ENCODE results near the gene KPNA5.
A peak's percentile ranks its signal among the peaks of the same experiment; 100 is the strongest.
"Not testable (repeated sequence)": the region's sequence is repeated elsewhere in the genome, so short reads cannot be mapped to it uniquely, and the experiment has no call there.

Gene KPNA5

GRCh38 chr6:116703888-116704287 is 22.9 kb downstream of the KPNA5 start:
- not testable (repeated sequence) for DNase-seq (ENCODE audit: low spot score)

GRCh38 chr6:116705917-116706316 is 24.9 kb downstream of the KPNA5 start:
- no peak for DNase-seq (ENCODE audit: low spot score)

- no peak for DNase-seq (ENCODE audit: low spot score)
Measured at GRCh38 chr6:116714296-116714695, 33.3 kb downstream of the KPNA5 start.

GRCh38 chr6:116714761-116715160 is 33.8 kb downstream of the KPNA5 start:
- DNase-seq (ENCODE audit: low spot score) = no peak

- DNase-seq (ENCODE audit: low spot score) = no peak
Measured at GRCh38 chr6:116726947-116727346, 45.9 kb downstream of the KPNA5 start.

- DNase-seq (ENCODE audit: low spot score) = no peak
Measured at GRCh38 chr6:116730513-116730912, 49.5 kb downstream of the KPNA5 start.

GRCh38 chr6:116737004-116737403 is 56.0 kb downstream of the KPNA5 start:
- no peak for DNase-seq (ENCODE audit: low spot score)

GRCh38 chr6:116740486-116740885 is 59.5 kb downstream of the KPNA5 start:
- DNase-seq (ENCODE audit: low spot score) = not testable (repeated sequence)

- DNase-seq (ENCODE audit: low spot score) = no peak
Measured at GRCh38 chr6:116741571-116741970, 60.6 kb downstream of the KPNA5 start.

- DNase-seq (ENCODE audit: low spot score) = no peak
Measured at GRCh38 chr6:116745176-116745575, 64.2 kb downstream of the KPNA5 start.

GRCh38 chr6:116761779-116762178 is 80.8 kb downstream of the KPNA5 start:
- DNase-seq (ENCODE audit: low spot score) = no peak

GRCh38 chr6:116762235-116762634 is 81.2 kb downstream of the KPNA5 start:
- no peak for DNase-seq (ENCODE audit: low spot score)

GRCh38 chr6:116763048-116763447 is 82.0 kb downstream of the KPNA5 start:
- DNase-seq (ENCODE audit: low spot score) = no peak

GRCh38 chr6:116763906-116764628 is 83.1 kb downstream of the KPNA5 start:
- no peak for DNase-seq (ENCODE audit: low spot score)

GRCh38 chr6:116764629-116764960 is 83.6 kb downstream of the KPNA5 start:
- no peak for DNase-seq (ENCODE audit: low spot score)

- DNase-seq (ENCODE audit: low spot score) = peak; percentile 13
Measured at GRCh38 chr6:116764961-116765841, 84.2 kb downstream of the KPNA5 start, which contains the start of gene FAM162B. Gene FAM162B, minus strand, starts transcription at chr6:116765719. Its CDS starts 143 bp downstream, at chr6:116765576.

GRCh38 chr6:116766506-116767176 is 85.6 kb downstream of the KPNA5 start:
- no peak for DNase-seq (ENCODE audit: low spot score)

- no peak for DNase-seq (ENCODE audit: low spot score)
Measured at GRCh38 chr6:116767715-116768114, 86.7 kb downstream of the KPNA5 start.

- DNase-seq (ENCODE audit: low spot score) = no peak
Measured at GRCh38 chr6:116772450-116772849, 91.4 kb downstream of the KPNA5 start.

- DNase-seq (ENCODE audit: low spot score) = no peak
Measured at GRCh38 chr6:116773886-116774285, 92.9 kb downstream of the KPNA5 start.

GRCh38 chr6:116779573-116780164 is 98.7 kb downstream of the KPNA5 start:
- DNase-seq (ENCODE audit: low spot score) = peak; percentile 4

- DNase-seq (ENCODE audit: low spot score) = no peak
Measured at GRCh38 chr6:116783852-116784251, 102.8 kb downstream of the KPNA5 start.

Data from germinal center (tissue), 1 donor.